H9 (cell line): ENCODE measurements around the gene SYNPO2. TPM values are rescaled to one million over a fixed set of nuclear protein-coding genes. Genes with fewer than 3 reads are reported as not detected.

Experiments
- DNase-seq: peaks from one replicate; pipeline ENCODE4 v3.0.0-alpha.2; 2017
- H2AFZ ChIP-seq: one replicate; pipeline ENCODE4 v1.6.1; 2013; ENCODE audit warnings: mild to moderate bottlenecking, low read length, control low read depth, moderate library complexity
- H2AK5ac ChIP-seq: 2 replicates; pipeline ENCODE4 v1.6.1; 2013; ENCODE audit warnings: low read length, control low read depth, mixed read lengths; ENCODE audit not compliant: insufficient read length
- H2BK120ac ChIP-seq: one replicate; pipeline ENCODE4 v1.6.1; 2013; ENCODE audit warnings: low read depth, mild to moderate bottlenecking, low read length, control low read depth, inconsistent platforms; ENCODE audit not compliant: poor library complexity, severe bottlenecking
- H2BK12ac ChIP-seq: 2 replicates; pipeline ENCODE4 v1.6.1; 2013; ENCODE audit warnings: low read length, control low read depth, mixed read lengths, low read depth; ENCODE audit not compliant: insufficient read length
- H2BK15ac ChIP-seq: 2 replicates; pipeline ENCODE4 v1.6.1; 2013; ENCODE audit warnings: low read depth, low read length, control low read depth
- H2BK20ac ChIP-seq: one replicate; pipeline ENCODE4 v1.6.1; 2013; ENCODE audit warnings: low read depth, mild to moderate bottlenecking, low read length, control low read depth, inconsistent platforms; ENCODE audit not compliant: poor library complexity, severe bottlenecking
- H2BK5ac ChIP-seq: 2 replicates; pipeline ENCODE4 v1.6.1; 2013; ENCODE audit warnings: low read length, control low read depth, mixed read lengths; ENCODE audit not compliant: insufficient read length
- H3K14ac ChIP-seq: 2 replicates; pipeline ENCODE4 v1.6.1; 2013; ENCODE audit warnings: low read length, control low read depth; ENCODE audit not compliant: insufficient read depth
- H3K18ac ChIP-seq: 2 replicates; pipeline ENCODE4 v1.6.1; 2013; ENCODE audit warnings: low read depth, mild to moderate bottlenecking, mixed read lengths, low read length, control low read depth; ENCODE audit not compliant: insufficient read length
- H3K23ac ChIP-seq: 2 replicates; pipeline ENCODE4 v1.6.1; 2013; ENCODE audit warnings: low read length, control low read depth, mixed read lengths, low read depth; ENCODE audit not compliant: insufficient read length
- H3K23me2 ChIP-seq: 2 replicates; pipeline ENCODE4 v1.6.1; 2013; ENCODE audit warnings: low read depth, mild to moderate bottlenecking, mixed read lengths, low read length, control low read depth; ENCODE audit not compliant: insufficient read length, poor library complexity, severe bottlenecking
- H3K27ac ChIP-seq: 2 replicates; pipeline ENCODE4 v1.5.1; 2013; ENCODE audit warnings: low read length, control low read depth, mixed read lengths, low read depth; ENCODE audit not compliant: insufficient read length
- H3K27me3 ChIP-seq: 2 replicates; pipeline ENCODE4 v1.6.1; 2013; ENCODE audit warnings: low read length, control low read depth, inconsistent platforms; ENCODE audit not compliant: insufficient read depth
- H3K4ac ChIP-seq: 2 replicates; pipeline ENCODE4 v1.6.1; 2013; ENCODE audit warnings: low read depth, mild to moderate bottlenecking, control low read depth, inconsistent platforms, low read length, moderate library complexity
- H3K4me1 ChIP-seq: 2 replicates; pipeline ENCODE4 v1.6.1; 2013; ENCODE audit warnings: low read length, control low read depth, inconsistent platforms; ENCODE audit not compliant: insufficient read depth
- H3K4me2 ChIP-seq: 2 replicates; pipeline ENCODE4 v1.6.1; 2013; ENCODE audit warnings: low read length, control low read depth, mixed read lengths; ENCODE audit not compliant: insufficient read length, insufficient read depth
- H3K56ac ChIP-seq: 2 replicates; pipeline ENCODE4 v1.6.1; 2013; ENCODE audit warnings: low read depth, mild to moderate bottlenecking, mixed read lengths, low read length, control low read depth; ENCODE audit not compliant: insufficient read length
- H3K79me1 ChIP-seq: 2 replicates; pipeline ENCODE4 v1.6.1; 2013; ENCODE audit warnings: low read depth, mild to moderate bottlenecking, moderate library complexity, low read length, control low read depth, inconsistent platforms; ENCODE audit not compliant: insufficient read depth, poor library complexity, severe bottlenecking
- H3K79me2 ChIP-seq: 2 replicates; pipeline ENCODE4 v1.6.1; 2013; ENCODE audit warnings: low read length, control low read depth, inconsistent platforms; ENCODE audit not compliant: insufficient read depth
- H3K9ac ChIP-seq: 2 replicates; pipeline ENCODE4 v1.6.1; 2013; ENCODE audit warnings: low read length, control low read depth, mixed read lengths; ENCODE audit not compliant: insufficient read length; ENCODE audit errors: extremely low read depth
- H3K9me3 ChIP-seq: one replicate; pipeline ENCODE4 v1.6.1; 2013; ENCODE audit warnings: low read depth, low read length, inconsistent platforms; ENCODE audit not compliant: control insufficient read depth
- H3T11ph ChIP-seq: one replicate; pipeline ENCODE4 v1.6.1; 2013; ENCODE audit warnings: mild to moderate bottlenecking, low read length, control low read depth, inconsistent platforms
- H4K20me1 ChIP-seq: one replicate; pipeline ENCODE4 v1.6.1; 2013; ENCODE audit not compliant: control insufficient read depth, insufficient read length, insufficient read depth
- H4K5ac ChIP-seq: 2 replicates; pipeline ENCODE4 v1.6.1; 2013; ENCODE audit warnings: low read depth, mild to moderate bottlenecking, mixed read lengths, low read length, control low read depth; ENCODE audit not compliant: insufficient read length
- H4K8ac ChIP-seq: replicated peaks from 2 replicates; pipeline ENCODE4 v1.6.1; 2013; ENCODE audit warnings: low read length, control low read depth, mixed read lengths, low read depth; ENCODE audit not compliant: insufficient read length
- H4K91ac ChIP-seq: 2 replicates; pipeline ENCODE4 v1.6.1; 2013; ENCODE audit warnings: low read depth, mild to moderate bottlenecking, moderate library complexity, mixed read lengths, low read length, control low read depth; ENCODE audit not compliant: insufficient read length
- H3K27ac Mint-ChIP-seq, 3 experiments: 2 replicates in 2 of 3; 3 replicates in 1 of 3; pipeline ENCODE4 v1.8.0; 2020 to 2021; ENCODE audit warnings: mixed read lengths in 3 of 3, mild to moderate bottlenecking in 1 of 3, moderate library complexity in 1 of 3
- H3K27me3 Mint-ChIP-seq: 2 replicates; pipeline ENCODE4 v1.8.0; 2021; ENCODE audit warnings: low read depth, mild to moderate bottlenecking, moderate library complexity, mixed read lengths
- H3K36me3 Mint-ChIP-seq, 3 experiments: 2 replicates in 2 of 3; 3 replicates in 1 of 3; pipeline ENCODE4 v1.8.0; 2020 to 2021; ENCODE audit warnings: low read depth in 3 of 3, mixed read lengths in 3 of 3; ENCODE audit not compliant: insufficient read depth in 1 of 3
- H3K4me1 Mint-ChIP-seq, 2 experiments: 2 replicates each; pipeline ENCODE4 v1.8.0; 2020; ENCODE audit warnings: mixed read lengths in 2 of 2
- H3K4me3 Mint-ChIP-seq, 2 experiments: 2 replicates in 1 of 2; 3 replicates in 1 of 2; pipeline ENCODE4 v1.8.0; 2020 to 2021; ENCODE audit warnings: mild to moderate bottlenecking in 2 of 2, mixed read lengths in 2 of 2, moderate library complexity in 1 of 2
- H3K9me3 Mint-ChIP-seq, 2 experiments: 2 replicates in 1 of 2; 3 replicates in 1 of 2; pipeline ENCODE4 v1.8.0; 2020; ENCODE audit warnings: mild to moderate bottlenecking in 2 of 2, mixed read lengths in 2 of 2, moderate library complexity in 1 of 2
- WGBS: extraction: QIAGEN DNeasy Blood & Tissue Kit; methylation state at CpG from one replicate; pipeline ENCODE4 v1.1.7; 2013; ENCODE audit warnings: missing lambda C conversion rate, low lambda C conversion rate, mixed read lengths; ENCODE audit not compliant: insufficient read length; ENCODE audit errors: extremely low coverage; 5-methylcytosine and 5-hydroxymethylcytosine counted together
- total RNA-seq: library from RNA; stranded (reverse); gene quantifications from 2 replicates; pipeline ENCODE4 v1.2.1, GENCODE V29; 2021
- TF ChIP-seq, protein P1 (sequence below): fragments of 200-600 bp; sonication (generic); conservative IDR thresholded peaks from 3 replicates; pipeline ENCODE4 v1.8.0; 2021; ENCODE audit warnings: antibody characterized with exemption, mild to moderate bottlenecking

SYNPO2 gene
- total RNA-seq, 1 experiment from 2014 or later = 1.1 TPM

DNA sequence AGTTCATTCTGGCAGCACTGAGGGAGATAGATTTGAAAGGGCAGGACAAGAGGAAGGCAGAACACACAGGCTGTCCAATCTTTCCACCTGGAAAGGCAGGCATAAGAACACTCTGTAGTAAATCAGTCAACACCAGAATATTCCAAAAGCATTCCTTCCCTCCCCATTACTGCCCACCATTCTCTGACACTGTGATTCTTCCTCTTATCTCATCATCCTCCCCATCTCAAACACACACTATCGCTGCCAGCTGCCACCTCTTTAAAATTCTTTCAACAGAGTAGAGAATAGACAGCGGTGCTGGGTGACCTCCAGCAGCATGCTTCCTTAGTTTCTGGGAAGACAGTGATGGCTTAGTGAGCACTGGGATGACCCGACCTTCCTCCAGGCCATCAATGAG, 193.3 kb downstream of the SYNPO2 start:
- H3K18ac ChIP-seq = no peak overlapping the region
- H2BK120ac ChIP-seq = no peak overlapping the region
- H3K27me3 ChIP-seq = no peaks in the 10 kb centered on the region
- TF ChIP-seq, protein P1, sequence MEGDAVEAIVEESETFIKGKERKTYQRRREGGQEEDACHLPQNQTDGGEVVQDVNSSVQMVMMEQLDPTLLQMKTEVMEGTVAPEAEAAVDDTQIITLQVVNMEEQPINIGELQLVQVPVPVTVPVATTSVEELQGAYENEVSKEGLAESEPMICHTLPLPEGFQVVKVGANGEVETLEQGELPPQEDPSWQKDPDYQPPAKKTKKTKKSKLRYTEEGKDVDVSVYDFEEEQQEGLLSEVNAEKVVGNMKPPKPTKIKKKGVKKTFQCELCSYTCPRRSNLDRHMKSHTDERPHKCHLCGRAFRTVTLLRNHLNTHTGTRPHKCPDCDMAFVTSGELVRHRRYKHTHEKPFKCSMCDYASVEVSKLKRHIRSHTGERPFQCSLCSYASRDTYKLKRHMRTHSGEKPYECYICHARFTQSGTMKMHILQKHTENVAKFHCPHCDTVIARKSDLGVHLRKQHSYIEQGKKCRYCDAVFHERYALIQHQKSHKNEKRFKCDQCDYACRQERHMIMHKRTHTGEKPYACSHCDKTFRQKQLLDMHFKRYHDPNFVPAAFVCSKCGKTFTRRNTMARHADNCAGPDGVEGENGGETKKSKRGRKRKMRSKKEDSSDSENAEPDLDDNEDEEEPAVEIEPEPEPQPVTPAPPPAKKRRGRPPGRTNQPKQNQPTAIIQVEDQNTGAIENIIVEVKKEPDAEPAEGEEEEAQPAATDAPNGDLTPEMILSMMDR = no peak
- no peak overlapping the region for H3K9ac ChIP-seq
- no peak overlapping the region for H3K14ac ChIP-seq
- WGBS = no CpG with 5 or more reads among the region's 3 CpGs
- H3K27ac ChIP-seq = no peak overlapping the region
- H3K4ac ChIP-seq = no peak overlapping the region
- H4K8ac ChIP-seq = no peak overlapping the region
- no peak overlapping the region for H3K56ac ChIP-seq
- H3K79me1 ChIP-seq = no peaks in the 10 kb centered on the region
- H4K5ac ChIP-seq = no peak overlapping the region
- H4K20me1 ChIP-seq = no peaks in the 10 kb centered on the region
- no peak overlapping the region for H2BK20ac ChIP-seq
- no peak overlapping the region for H2AK5ac ChIP-seq
- no peak for DNase-seq
- H3K4me1 ChIP-seq = no peaks in the 10 kb centered on the region
- H3K79me2 ChIP-seq = no peaks in the 10 kb centered on the region
- H3T11ph ChIP-seq = no peak overlapping the region
- no peak overlapping the region for H2AFZ ChIP-seq
- no peaks in the 10 kb centered on the region for H3K23me2 ChIP-seq
- H3K9me3 Mint-ChIP-seq = no peaks in the 10 kb centered on the region; a peak in 1 of 5 replicates
- no peak overlapping the region for H3K27ac Mint-ChIP-seq
- no peak overlapping the region for H2BK15ac ChIP-seq
- H3K36me3 Mint-ChIP-seq = no peaks in the 10 kb centered on the region
- H3K4me2 ChIP-seq = no peak overlapping the region
- no peak overlapping the region for H4K91ac ChIP-seq
- H3K23ac ChIP-seq = no peak overlapping the region
- no peak overlapping the region for H3K4me3 Mint-ChIP-seq
- no peaks in the 10 kb centered on the region for H3K9me3 ChIP-seq
- no peak overlapping the region for H2BK5ac ChIP-seq
- H3K27me3 Mint-ChIP-seq = no peaks in the 10 kb centered on the region
- H3K4me1 Mint-ChIP-seq = no peaks in the 10 kb centered on the region
- no peak overlapping the region for H2BK12ac ChIP-seq
